NCI-H187 (cell line): ENCODE results near the gene TMIGD3.

Source experiments
- DNase-seq, 2 experiments: peaks; one replicate each; lab custom pipeline; 2025; lab: John Stamatoyannopoulos, UW

The TMIGD3 gene

GRCh38 chr1:111507411-111508201 is 4.2 kb upstream of the TMIGD3 start:
- DNase-seq: no peak

GRCh38 chr1:111506561-111506960 is 3.1 kb upstream of the TMIGD3 start:
- no peak for DNase-seq

- DNase-seq: no peak
Observed at GRCh38 chr1:111505641-111506119, 2.2 kb upstream of the TMIGD3 start.

GRCh38 chr1:111504097-111504496 is 664 bp upstream of the TMIGD3 start:
- no peak for DNase-seq

- DNase-seq: no peak
Observed at GRCh38 chr1:111501645-111502044, 1.8 kb downstream of the TMIGD3 start.

- DNase-seq: no peak
Observed at GRCh38 chr1:111499026-111499785, 4.2 kb downstream of the TMIGD3 start.

GRCh38 chr1:111497592-111497991 is 5.8 kb downstream of the TMIGD3 start:
- DNase-seq: no peak

GRCh38 chr1:111496398-111496797 is 7.0 kb downstream of the TMIGD3 start:
- no peak for DNase-seq

- no peak for DNase-seq
Observed at GRCh38 chr1:111491070-111491469, 12.4 kb downstream of the TMIGD3 start.

- no peak for DNase-seq
Observed at GRCh38 chr1:111490220-111490619, 13.2 kb downstream of the TMIGD3 start.

- DNase-seq: no peak
Observed at GRCh38 chr1:111489604-111490003, 13.8 kb downstream of the TMIGD3 start.

- DNase-seq: no peak
Observed at GRCh38 chr1:111488669-111489068, 14.8 kb downstream of the TMIGD3 start.

- DNase-seq: no peak
Observed at GRCh38 chr1:111487133-111487532, 16.3 kb downstream of the TMIGD3 start.

GRCh38 chr1:111486431-111486830 is 17.0 kb downstream of the TMIGD3 start:
- DNase-seq: no peak

- DNase-seq: no peak
Observed at GRCh38 chr1:111484391-111485026, 18.9 kb downstream of the TMIGD3 start.

GRCh38 chr1:111483876-111484275 is 19.6 kb downstream of the TMIGD3 start:
- DNase-seq: no peak

- no peak for DNase-seq
Observed at GRCh38 chr1:111483166-111483565, 20.3 kb downstream of the TMIGD3 start.

GRCh38 chr1:111481387-111482221 is 21.8 kb downstream of the TMIGD3 start:
- DNase-seq: peak in 1 of 2 experiments; percentile 2

GRCh38 chr1:111480674-111481073 is 22.8 kb downstream of the TMIGD3 start:
- DNase-seq: no peak

GRCh38 chr1:111476761-111477309 is 26.6 kb downstream of the TMIGD3 start:
- DNase-seq: no peak

- DNase-seq: no peak
Observed at GRCh38 chr1:111476214-111476613, 27.2 kb downstream of the TMIGD3 start.
